GM18867 (cell line): ENCODE measurements around the gene UTP18.
"Not testable (repeated sequence)": the region's sequence is repeated elsewhere in the genome, so short reads cannot be mapped to it uniquely, and the experiment has no call there.

Source experiments
- ATAC-seq: cut with Tn5 transposase; IDR thresholded peaks from one replicate; pipeline ENCODE4 v1.9.1; 2021; ENCODE audit warnings: mild to moderate bottlenecking, moderate library complexity; ENCODE audit not compliant: unreplicated experiment

Gene UTP18

GRCh38 chr17:51330861-51331503 lies 70.6 kb downstream of the UTP18 start:
- ATAC-seq, result not testable (repeated sequence)

GRCh38 chr17:51335006-51335590 lies 74.8 kb downstream of the UTP18 start:
- ATAC-seq, result no peak

DNA sequence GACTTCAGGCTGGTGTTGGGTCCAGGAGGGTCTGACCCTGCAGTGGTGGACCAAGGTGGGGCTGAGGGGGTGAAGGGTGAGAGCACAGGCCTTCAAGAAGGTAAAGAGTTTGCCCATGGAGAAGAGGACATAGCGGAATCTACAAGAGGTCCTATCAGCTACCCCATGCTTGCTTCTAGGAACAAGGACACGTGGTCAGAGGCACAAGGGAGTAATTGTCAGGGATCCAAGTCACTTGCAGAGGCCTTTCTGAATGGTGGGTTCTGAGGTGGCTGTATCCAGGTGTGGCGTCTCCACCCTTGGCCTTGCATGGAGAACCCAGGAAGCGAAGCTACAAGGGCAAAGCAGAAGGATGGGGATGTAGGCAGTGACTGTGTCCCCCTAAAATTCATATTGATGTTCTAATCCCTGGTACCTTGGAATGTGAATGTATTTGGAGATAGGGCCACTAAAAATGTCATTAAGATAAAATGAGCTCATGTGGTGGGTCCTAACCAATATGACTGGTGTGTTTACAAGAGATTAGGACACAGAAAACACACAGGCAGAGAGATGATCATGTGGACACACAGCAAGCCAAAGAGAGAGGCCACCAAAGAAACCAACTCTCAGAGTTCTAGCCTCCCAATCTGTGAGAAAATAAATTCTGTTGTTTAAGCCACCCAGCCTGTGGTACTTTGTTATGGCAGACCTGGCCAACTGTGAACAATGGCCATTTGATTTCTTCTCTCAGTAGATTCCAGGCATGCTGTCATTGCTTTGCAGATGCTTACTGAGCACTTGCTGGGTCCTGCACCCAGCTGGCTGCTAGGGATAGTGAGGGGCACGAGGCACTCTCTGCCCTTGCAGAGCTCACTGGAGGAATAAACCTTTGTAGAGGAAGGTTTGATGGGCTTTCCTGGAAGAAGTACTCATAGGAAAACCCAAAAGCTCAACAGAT lies 75.8 kb downstream of the UTP18 start:
- ATAC-seq, result no peak

- no peak for ATAC-seq
Observed at GRCh38 chr17:51341457-51341856, 81.1 kb downstream of the UTP18 start.

DNA sequence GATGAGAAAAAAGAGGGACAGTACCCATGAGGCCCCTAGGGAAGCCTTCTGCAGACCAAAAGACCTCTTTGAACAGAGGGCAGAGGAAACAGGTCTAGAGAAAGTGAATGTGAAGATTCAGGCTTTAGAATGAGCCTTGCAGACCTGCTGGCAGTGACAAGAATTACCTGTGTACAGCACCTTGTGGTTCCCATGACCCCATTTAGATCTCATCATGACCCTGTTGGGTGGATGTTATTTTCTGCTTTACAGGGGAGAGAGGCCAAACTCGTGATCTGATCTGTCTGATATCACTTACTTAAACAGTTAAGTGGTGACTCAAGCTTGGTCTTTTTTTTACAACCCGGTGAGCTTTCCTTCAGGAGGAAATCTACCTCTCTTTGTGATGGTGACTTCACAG lies 81.9 kb downstream of the UTP18 start:
- no peak for ATAC-seq

GRCh38 chr17:51344532-51344931 lies 84.2 kb downstream of the UTP18 start:
- no peak for ATAC-seq

- ATAC-seq, result no peak
Observed at GRCh38 chr17:51346218-51346982, 86.1 kb downstream of the UTP18 start.
